Stimulated activated CD4-positive, alpha-beta T cell treated with anti-CD3 and anti-CD28 coated beads, Interleukin-15, amount 100 ng/mL, for 1 hour (primary cell): ENCODE measurements around the gene FCGR3B.
"Not testable (repeated sequence)": the region's sequence is repeated elsewhere in the genome, so short reads cannot be mapped to it uniquely, and the experiment has no call there.

Experiments used
- DNase-seq, 2 donors: peaks; one replicate each; pipeline ENCODE4 v3.0.0-alpha.2; 2020; ENCODE audit warnings: low read depth in 1 of 2, low spot score in 1 of 2

The FCGR3B gene

GRCh38 chr1:161639203-161639602, 8.2 kb upstream of the FCGR3B start:
- not testable (repeated sequence) for DNase-seq

GRCh38 chr1:161638251-161638993, 7.4 kb upstream of the FCGR3B start:
- DNase-seq: not testable (repeated sequence)

- not testable (repeated sequence) for DNase-seq
Observed at GRCh38 chr1:161636976-161637375, 6.0 kb upstream of the FCGR3B start.

- DNase-seq: not testable (repeated sequence)
Observed at GRCh38 chr1:161636189-161636782, 5.3 kb upstream of the FCGR3B start.

GRCh38 chr1:161634993-161635392, 4.0 kb upstream of the FCGR3B start:
- DNase-seq: not testable (repeated sequence)

- not testable (repeated sequence) for DNase-seq
Observed at GRCh38 chr1:161630128-161630742, 741 bp downstream of the FCGR3B start.

GRCh38 chr1:161626445-161627146, 4.4 kb downstream of the FCGR3B start:
- not testable (repeated sequence) for DNase-seq

GRCh38 chr1:161624605-161625004, 6.4 kb downstream of the FCGR3B start:
- DNase-seq: not testable (repeated sequence)

GRCh38 chr1:161623401-161624051, 7.5 kb downstream of the FCGR3B start:
- not testable (repeated sequence) for DNase-seq

GRCh38 chr1:161622054-161622453, 8.9 kb downstream of the FCGR3B start:
- DNase-seq: not testable (repeated sequence)

GRCh38 chr1:161621181-161622000, 9.6 kb downstream of the FCGR3B start:
- peak; percentile 63 to 86 for DNase-seq

- DNase-seq: not testable (repeated sequence)
Observed at GRCh38 chr1:161620399-161620798, 10.6 kb downstream of the FCGR3B start.

- DNase-seq: not testable (repeated sequence)
Observed at GRCh38 chr1:161618517-161618916, 12.5 kb downstream of the FCGR3B start.

- DNase-seq: not testable (repeated sequence)
Observed at GRCh38 chr1:161616417-161616816, 14.6 kb downstream of the FCGR3B start.

GRCh38 chr1:161613142-161613514, 17.8 kb downstream of the FCGR3B start:
- not testable (repeated sequence) for DNase-seq

- peak; percentile 80 to 86 for DNase-seq
Observed at GRCh38 chr1:161612322-161613141, 18.4 kb downstream of the FCGR3B start.

- not testable (repeated sequence) for DNase-seq
Observed at GRCh38 chr1:161611866-161612321, 19.1 kb downstream of the FCGR3B start.

- DNase-seq: not testable (repeated sequence)
Observed at GRCh38 chr1:161610198-161610597, 20.8 kb downstream of the FCGR3B start.
